Liver (tissue), 9 donors: ENCODE measurements around the gene SFXN3. TPM values are rescaled to one million over a fixed set of nuclear protein-coding genes. Genes with fewer than 3 reads are reported as not detected.

Experiments
- DNase-seq: peaks from one replicate; pipeline ENCODE4 v3.0.0-alpha.2; 2017; ENCODE audit warnings: low spot score
- H3K27ac ChIP-seq, 2 donors: one replicate each; pipeline ENCODE4 v1.7.0; 2013; ENCODE audit warnings: inconsistent platforms in 2 of 2, low read length in 2 of 2, control low read depth in 1 of 2, low read depth in 1 of 2, mild to moderate bottlenecking in 1 of 2
- H3K27me3 ChIP-seq, 4 donors: one replicate each; pipeline versions ENCODE4 v1.6.1 to v1.7.0; 2013; ENCODE audit warnings: low read length in 3 of 4, inconsistent platforms in 1 of 4, mild to moderate bottlenecking in 1 of 4, moderate library complexity in 1 of 4; ENCODE audit not compliant: control insufficient read depth in 4 of 4, insufficient read depth in 4 of 4
- H3K36me3 ChIP-seq, 4 donors: one replicate each; pipeline versions ENCODE4 v1.6.1 to v1.7.0; 2013; ENCODE audit warnings: low read length in 3 of 4, mild to moderate bottlenecking in 3 of 4, low read depth in 1 of 4, moderate library complexity in 1 of 4; ENCODE audit not compliant: control insufficient read depth in 4 of 4, insufficient read depth in 3 of 4
- H3K4me1 ChIP-seq, 4 donors: one replicate each; pipeline versions ENCODE4 v1.6.1 to v1.7.0; 2013; ENCODE audit warnings: low read length in 3 of 4, mild to moderate bottlenecking in 3 of 4, moderate library complexity in 1 of 4; ENCODE audit not compliant: control insufficient read depth in 4 of 4, insufficient read depth in 4 of 4
- H3K4me3 ChIP-seq, 3 donors: one replicate each; pipeline versions ENCODE4 v1.6.1 to v1.7.0; 2013; ENCODE audit warnings: low read length in 3 of 3, control low read depth in 1 of 3, low read depth in 1 of 3, mild to moderate bottlenecking in 1 of 3
- H3K9ac ChIP-seq, 2 donors: one replicate each; pipeline ENCODE4 v1.7.0; 2013; ENCODE audit warnings: low read length in 2 of 2, mild to moderate bottlenecking in 2 of 2, moderate library complexity in 2 of 2, control low read depth in 1 of 2, low read depth in 1 of 2
- H3K9me3 ChIP-seq, 4 donors: one replicate each; pipeline versions ENCODE4 v1.6.1 to v1.7.0; 2013; ENCODE audit warnings: low read length in 3 of 4; ENCODE audit not compliant: control insufficient read depth in 4 of 4
- ATF3 ChIP-seq: IDR thresholded peaks from 2 replicates; pipeline ENCODE4 v1.6.1; 2016; ENCODE audit warnings: antibody characterized with exemption
- EGR1 ChIP-seq, 2 donors: IDR thresholded peaks; 2 replicates each; pipeline ENCODE4 v1.6.1; 2016 to 2018; ENCODE audit warnings: antibody characterized with exemption in 2 of 2, low read depth in 2 of 2
- FOXA1 ChIP-seq: IDR thresholded peaks from 2 replicates; pipeline ENCODE4 v1.6.1; 2016; ENCODE audit warnings: antibody characterized with exemption
- FOXA2 ChIP-seq: IDR thresholded peaks from 2 replicates; pipeline ENCODE4 v1.6.1; 2016; ENCODE audit warnings: antibody characterized with exemption
- GABPA ChIP-seq, 2 donors: IDR thresholded peaks in 1 of 2; conservative IDR thresholded peaks in 1 of 2; 2 replicates each; pipeline ENCODE4 v1.6.1; 2016; ENCODE audit warnings: antibody characterized with exemption in 2 of 2, mild to moderate bottlenecking in 1 of 2, moderate library complexity in 1 of 2
- HNF4A ChIP-seq, 2 donors: conservative IDR thresholded peaks; 2 replicates each; pipeline ENCODE4 v1.6.1; 2016; ENCODE audit warnings: antibody characterized with exemption in 2 of 2, mild to moderate bottlenecking in 2 of 2
- HNF4G ChIP-seq: IDR thresholded peaks from 2 replicates; pipeline ENCODE4 v1.6.1; 2016; ENCODE audit warnings: antibody characterized with exemption
- JUND ChIP-seq, 2 donors: IDR thresholded peaks; 2 replicates each; pipeline ENCODE4 v1.6.1; 2016; ENCODE audit warnings: antibody characterized with exemption in 2 of 2
- NR2F2 ChIP-seq: IDR thresholded peaks from 2 replicates; pipeline ENCODE4 v1.6.1; 2016; ENCODE audit warnings: antibody characterized with exemption
- RAD21 ChIP-seq, 2 donors: IDR thresholded peaks; 2 replicates each; pipeline ENCODE4 v1.6.1; 2016; ENCODE audit warnings: antibody characterized with exemption in 2 of 2, mild to moderate bottlenecking in 2 of 2
- REST ChIP-seq: IDR thresholded peaks from 2 replicates; pipeline ENCODE4 v1.6.1; 2016; ENCODE audit warnings: antibody characterized with exemption, mild to moderate bottlenecking
- RXRA ChIP-seq, 2 donors: IDR thresholded peaks; 2 replicates each; pipeline ENCODE4 v1.6.1; 2017 to 2018; ENCODE audit warnings: antibody characterized with exemption in 2 of 2, mild to moderate bottlenecking in 1 of 2
- SP1 ChIP-seq: IDR thresholded peaks from 2 replicates; pipeline ENCODE4 v1.6.1; 2018; ENCODE audit warnings: antibody characterized with exemption, mild to moderate bottlenecking
- TAF1 ChIP-seq: conservative IDR thresholded peaks from 2 replicates; pipeline ENCODE4 v1.6.1; 2016; ENCODE audit warnings: antibody characterized with exemption, mild to moderate bottlenecking
- YY1 ChIP-seq: IDR thresholded peaks from 2 replicates; pipeline ENCODE4 v1.6.1; 2016; ENCODE audit warnings: antibody characterized with exemption, mild to moderate bottlenecking
- WGBS: extraction: QIAGEN DNeasy Blood & Tissue Kit; methylation state at CpG from one replicate; pipeline ENCODE4 v1.1.7; 2013; 5-methylcytosine and 5-hydroxymethylcytosine counted together
- polyA plus RNA-seq, 2 donors: library from polyadenylated mRNA; stranded (reverse) in 1 of 2; unstranded in 1 of 2; fragments of 200-250 nt in 1 of 2; fragments of >200 nt in 1 of 2; fragmentation: Nextera tagmentation in 1 of 2; extraction: Ambion mirVana in 1 of 2; gene quantifications; one replicate each; pipeline versions ENCODE4 v1.2.1 to v1.2.3, GENCODE V29; 2013 to 2015
- total RNA-seq, 2 donors: library from RNA; depleted of rRNA; stranded (reverse); fragments of >200 nt; gene quantifications; one replicate each; pipeline ENCODE4 v1.2.3, GENCODE V29; 2014
- TF ChIP-seq, protein P1 (sequence below): IDR thresholded peaks from 2 replicates; pipeline ENCODE4 v1.6.1; 2016; ENCODE audit warnings: antibody characterized with exemption
- TF ChIP-seq, protein P2 (sequence below): IDR thresholded peaks from 2 replicates; pipeline ENCODE4 v1.6.1; 2016; ENCODE audit warnings: antibody characterized with exemption
- TF ChIP-seq, protein P3 (sequence below): fragments of 150-350 bp; IDR thresholded peaks from 2 replicates; pipeline ENCODE4 v1.5.1; 2017; ENCODE audit warnings: improper control_type of control experiment, low read depth, low read length; ENCODE audit not compliant: missing input control
- donor health status: healthy.
- donor health status: healthy.
- donor health status: healthy.
- donor health status: healthy.
- donor health status: healthy.

The SFXN3 gene
- total and polyA plus RNA-seq, 4 donors, result 1.7 to 11.1 (median 6.3) TPM

DNA sequence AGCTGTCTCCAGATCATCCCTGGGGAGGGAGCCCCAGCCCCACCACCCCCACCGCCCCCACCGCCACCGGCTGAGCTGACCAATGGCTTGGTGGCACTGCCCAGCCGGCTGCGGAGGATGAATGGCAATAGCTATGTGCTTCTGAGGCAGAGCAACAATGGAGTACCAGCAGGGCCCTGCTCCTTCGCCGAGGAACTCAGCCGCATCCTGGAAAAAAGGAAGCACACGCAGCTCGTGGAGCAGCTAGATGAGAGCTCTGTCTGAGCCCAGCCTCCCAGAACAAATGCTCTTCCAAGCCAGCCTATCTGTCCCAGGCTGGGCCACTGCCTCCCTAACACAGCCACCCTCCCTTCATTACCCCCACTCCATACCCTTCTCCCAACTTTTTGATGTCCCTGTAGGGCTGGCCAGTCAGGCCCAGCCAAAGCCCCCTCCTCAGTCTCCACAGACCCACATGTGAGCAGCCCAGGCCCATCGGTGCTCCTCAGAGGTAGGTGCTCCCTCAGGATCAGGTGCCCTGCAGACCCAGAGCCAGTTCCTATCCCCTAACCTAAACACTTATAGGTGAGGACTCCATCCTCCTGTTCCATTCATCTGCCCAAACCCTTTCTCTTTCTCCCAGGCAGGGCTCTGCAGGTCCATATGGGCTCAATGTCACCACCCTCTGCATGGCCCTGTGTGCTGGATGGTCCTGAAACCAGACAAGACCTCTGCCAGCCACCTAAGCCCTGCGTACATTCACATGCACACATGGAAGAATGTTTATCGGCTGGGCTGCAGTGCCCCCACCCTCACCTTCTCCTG lies 47.0 kb upstream of the SFXN3 start:
- Histone ChIP-seq H3K4me3 (no peak overlapping the region), H3K36me3 (peaks cover 2 to 32% (median 20%) of the 10 kb centered on the region in 4 donors), H3K4me1 (peaks cover 4 to 33% (median 28%) of the 10 kb centered on the region in 4 donors), H3K9ac (no peak overlapping the region), H3K27me3 (no peaks in the 10 kb centered on the region), H3K9me3 (no peaks in the 10 kb centered on the region), H3K27ac (no peak overlapping the region)
- DNase-seq, result no peak
- 92% methylated on average over 13 of the region's 13 CpGs for WGBS
- TF ChIP-seq, protein P1, sequence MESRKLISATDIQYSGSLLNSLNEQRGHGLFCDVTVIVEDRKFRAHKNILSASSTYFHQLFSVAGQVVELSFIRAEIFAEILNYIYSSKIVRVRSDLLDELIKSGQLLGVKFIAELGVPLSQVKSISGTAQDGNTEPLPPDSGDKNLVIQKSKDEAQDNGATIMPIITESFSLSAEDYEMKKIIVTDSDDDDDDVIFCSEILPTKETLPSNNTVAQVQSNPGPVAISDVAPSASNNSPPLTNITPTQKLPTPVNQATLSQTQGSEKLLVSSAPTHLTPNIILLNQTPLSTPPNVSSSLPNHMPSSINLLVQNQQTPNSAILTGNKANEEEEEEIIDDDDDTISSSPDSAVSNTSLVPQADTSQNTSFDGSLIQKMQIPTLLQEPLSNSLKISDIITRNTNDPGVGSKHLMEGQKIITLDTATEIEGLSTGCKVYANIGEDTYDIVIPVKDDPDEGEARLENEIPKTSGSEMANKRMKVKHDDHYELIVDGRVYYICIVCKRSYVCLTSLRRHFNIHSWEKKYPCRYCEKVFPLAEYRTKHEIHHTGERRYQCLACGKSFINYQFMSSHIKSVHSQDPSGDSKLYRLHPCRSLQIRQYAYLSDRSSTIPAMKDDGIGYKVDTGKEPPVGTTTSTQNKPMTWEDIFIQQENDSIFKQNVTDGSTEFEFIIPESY, result no peak
- TF ChIP-seq, protein P2, sequence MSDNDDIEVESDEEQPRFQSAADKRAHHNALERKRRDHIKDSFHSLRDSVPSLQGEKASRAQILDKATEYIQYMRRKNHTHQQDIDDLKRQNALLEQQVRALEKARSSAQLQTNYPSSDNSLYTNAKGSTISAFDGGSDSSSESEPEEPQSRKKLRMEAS, result no peak
- no peak for TF ChIP-seq TAF1
- no peak for TF ChIP-seq REST
- TF ChIP-seq NR2F2, result no peak
- no peak for TF ChIP-seq GABPA (IDR thresholded peaks at IDR 0.05 in 1 of 2, conservative IDR thresholded peaks at IDR 0.05 in 1 of 2)
- TF ChIP-seq FOXA2, result no peak
- TF ChIP-seq, protein P3, sequence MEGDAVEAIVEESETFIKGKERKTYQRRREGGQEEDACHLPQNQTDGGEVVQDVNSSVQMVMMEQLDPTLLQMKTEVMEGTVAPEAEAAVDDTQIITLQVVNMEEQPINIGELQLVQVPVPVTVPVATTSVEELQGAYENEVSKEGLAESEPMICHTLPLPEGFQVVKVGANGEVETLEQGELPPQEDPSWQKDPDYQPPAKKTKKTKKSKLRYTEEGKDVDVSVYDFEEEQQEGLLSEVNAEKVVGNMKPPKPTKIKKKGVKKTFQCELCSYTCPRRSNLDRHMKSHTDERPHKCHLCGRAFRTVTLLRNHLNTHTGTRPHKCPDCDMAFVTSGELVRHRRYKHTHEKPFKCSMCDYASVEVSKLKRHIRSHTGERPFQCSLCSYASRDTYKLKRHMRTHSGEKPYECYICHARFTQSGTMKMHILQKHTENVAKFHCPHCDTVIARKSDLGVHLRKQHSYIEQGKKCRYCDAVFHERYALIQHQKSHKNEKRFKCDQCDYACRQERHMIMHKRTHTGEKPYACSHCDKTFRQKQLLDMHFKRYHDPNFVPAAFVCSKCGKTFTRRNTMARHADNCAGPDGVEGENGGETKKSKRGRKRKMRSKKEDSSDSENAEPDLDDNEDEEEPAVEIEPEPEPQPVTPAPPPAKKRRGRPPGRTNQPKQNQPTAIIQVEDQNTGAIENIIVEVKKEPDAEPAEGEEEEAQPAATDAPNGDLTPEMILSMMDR, result no peak
- TF ChIP-seq YY1, result no peak
- TF ChIP-seq JUND (IDR thresholded peaks at IDR 0.05), result no peak
- no peak for TF ChIP-seq RXRA (IDR thresholded peaks at IDR 0.05)
- no peak for TF ChIP-seq ATF3
- TF ChIP-seq HNF4G, result no peak
- TF ChIP-seq EGR1 (IDR thresholded peaks at IDR 0.05; ENCODE audit: low read depth in 2 of 2), result no peak
- TF ChIP-seq SP1, result no peak
- no peak for TF ChIP-seq RAD21 (IDR thresholded peaks at IDR 0.05)
- no peak for TF ChIP-seq FOXA1
- TF ChIP-seq HNF4A (conservative IDR thresholded peaks at IDR 0.05), result no peak
